Fibroblast of skin of left quadriceps (primary cell): Measurements from ENCODE around the gene GYPE.
"Not testable (repeated sequence)": the region's sequence is repeated elsewhere in the genome, so short reads cannot be mapped to it uniquely, and the experiment has no call there.

Experiments
- DNase-seq, 2 experiments: peaks; one replicate each; pipeline ENCODE4 v3.0.0-alpha.2; 2013; ENCODE audit warnings: low read depth in 2 of 2

The GYPE gene

DNA sequence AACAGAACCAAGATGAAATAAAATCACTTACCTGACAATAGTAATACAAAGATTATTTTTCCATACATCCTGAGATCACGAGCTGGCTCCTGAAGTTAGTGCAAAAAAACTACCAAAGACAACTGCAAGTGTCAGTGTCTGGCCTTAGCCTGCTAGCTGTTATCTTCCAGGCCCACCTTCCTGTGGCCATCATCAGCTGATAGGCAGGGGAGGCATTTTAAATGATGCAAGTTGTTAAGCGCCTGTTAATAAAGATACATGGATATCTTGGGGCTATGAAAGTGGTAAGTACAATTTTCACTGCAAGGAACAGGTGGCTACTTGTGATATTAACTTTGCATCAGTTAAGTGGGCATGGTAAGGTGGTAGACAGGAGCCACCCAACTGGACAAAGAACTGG, at the start of gene GYPE:
TSS of gene GYPE (minus strand) at position 120 of the 400 bp plus-strand sequence. CDS start at position 68, 52 bp downstream.
- DNase-seq, result not testable (repeated sequence)

GRCh38 chr4:143951458-143951972, 46.2 kb upstream of the GYPE start:
- not testable (repeated sequence) for DNase-seq

DNA sequence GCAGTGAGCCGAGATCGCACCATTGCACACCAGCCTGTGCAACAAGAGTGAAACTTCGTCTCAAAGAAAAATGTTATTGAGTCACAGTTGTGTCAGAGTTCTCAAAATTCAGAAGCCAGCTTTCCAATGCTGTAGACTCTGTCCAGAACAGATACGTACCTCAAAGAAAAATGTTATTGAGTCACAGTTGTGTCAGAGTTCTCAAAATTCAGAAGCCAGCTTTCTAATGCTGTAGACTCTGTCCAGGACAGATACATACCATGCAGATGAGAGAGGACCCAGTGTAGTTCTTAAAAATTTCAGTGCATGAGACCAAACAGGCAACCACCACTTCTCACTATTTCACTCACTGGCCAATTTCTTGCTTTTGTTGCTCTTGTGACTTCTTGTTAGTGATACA, 45.6 kb upstream of the GYPE start:
- not testable (repeated sequence) for DNase-seq

DNA sequence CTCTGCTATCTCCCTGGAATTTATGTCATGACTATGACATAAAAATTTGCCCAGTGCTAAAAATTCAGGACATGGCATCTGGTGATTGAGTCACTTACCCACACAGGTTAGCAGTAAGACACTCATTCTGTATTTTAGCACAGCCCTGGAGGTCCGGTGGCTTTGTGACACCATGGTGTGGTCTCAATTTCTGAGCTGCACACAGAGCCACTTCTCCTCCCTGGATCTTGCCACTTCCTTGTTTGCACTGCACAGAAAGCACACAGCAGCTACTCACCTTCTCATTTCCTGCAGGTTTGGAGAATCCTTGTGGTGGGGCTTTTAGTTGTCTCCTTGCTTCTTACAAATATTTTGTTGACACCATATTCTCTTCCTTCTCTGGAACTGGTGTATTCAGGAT, 44.8 kb upstream of the GYPE start:
- not testable (repeated sequence) for DNase-seq

GRCh38 chr4:143947493-143947892, 42.1 kb upstream of the GYPE start:
- not testable (repeated sequence) for DNase-seq

GRCh38 chr4:143940708-143941107, 35.3 kb upstream of the GYPE start:
- DNase-seq, result not testable (repeated sequence)

- DNase-seq, result no peak
Observed at GRCh38 chr4:143939528-143939927, 34.2 kb upstream of the GYPE start.

GRCh38 chr4:143938890-143939289, 33.5 kb upstream of the GYPE start:
- DNase-seq, result not testable (repeated sequence)

DNA sequence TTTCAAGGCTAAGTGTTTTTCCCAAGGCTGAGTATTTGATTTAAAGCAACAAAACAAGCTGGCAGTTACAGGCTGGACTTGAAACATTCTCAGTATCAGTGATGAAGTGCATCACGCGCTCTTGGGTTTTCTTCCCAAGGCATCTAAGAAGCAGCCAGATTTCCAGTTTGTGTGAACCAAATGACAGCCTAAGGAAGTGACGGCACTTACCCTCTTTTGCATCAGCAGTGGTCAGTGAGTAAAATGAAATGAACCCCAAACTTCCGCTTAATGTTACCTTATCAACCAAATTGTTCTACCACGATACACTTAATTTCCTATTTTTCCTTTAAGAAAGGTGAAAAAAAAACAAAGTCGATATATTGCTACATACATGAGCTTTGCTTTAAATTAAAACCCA, 15.8 kb upstream of the GYPE start:
- no peak for DNase-seq

DNA sequence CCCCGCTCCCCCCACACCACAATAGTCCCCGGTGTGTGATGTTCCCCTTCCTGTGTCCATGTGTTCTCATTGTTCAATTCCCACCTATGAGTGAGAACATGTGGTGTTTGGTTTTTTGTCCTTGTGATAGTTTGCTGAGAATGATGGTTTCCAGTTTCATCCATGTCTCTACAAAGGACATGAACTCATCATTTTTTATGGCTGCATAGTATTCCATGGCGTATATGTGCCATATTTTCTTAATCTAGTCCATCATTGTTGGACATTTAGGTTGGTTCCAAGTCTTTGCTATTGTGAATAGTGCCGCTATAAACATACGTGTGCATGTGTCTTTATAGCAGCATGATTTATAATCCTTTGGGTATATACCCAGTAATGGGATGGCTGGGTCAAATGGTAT, 11.1 kb upstream of the GYPE start:
- not testable (repeated sequence) for DNase-seq

DNA sequence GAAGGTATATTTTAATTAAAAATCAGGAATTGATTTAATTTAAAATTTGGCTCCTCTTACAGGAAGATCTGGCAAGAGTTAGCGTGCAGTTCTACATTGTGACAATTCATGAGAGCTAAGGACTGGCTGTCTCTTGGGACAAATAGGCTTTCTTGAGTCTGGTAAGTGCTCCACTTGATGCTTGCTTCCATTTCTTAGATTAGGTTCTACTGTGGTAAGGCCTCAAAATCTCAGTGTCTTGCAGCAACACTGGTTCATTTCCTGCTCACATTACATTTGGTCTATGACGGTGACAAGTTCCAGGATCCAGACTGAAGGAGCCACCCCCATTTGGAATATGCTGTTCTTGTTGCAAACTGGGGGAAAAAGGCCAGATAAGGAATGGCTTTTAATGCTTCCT, 7.1 kb upstream of the GYPE start:
- DNase-seq, result not testable (repeated sequence)

GRCh38 chr4:143911528-143912417, 6.4 kb upstream of the GYPE start:
- not testable (repeated sequence) for DNase-seq

GRCh38 chr4:143910906-143911305, 5.5 kb upstream of the GYPE start:
- not testable (repeated sequence) for DNase-seq

- DNase-seq, result not testable (repeated sequence)
Observed at GRCh38 chr4:143907811-143908210, 2.5 kb upstream of the GYPE start.

DNA sequence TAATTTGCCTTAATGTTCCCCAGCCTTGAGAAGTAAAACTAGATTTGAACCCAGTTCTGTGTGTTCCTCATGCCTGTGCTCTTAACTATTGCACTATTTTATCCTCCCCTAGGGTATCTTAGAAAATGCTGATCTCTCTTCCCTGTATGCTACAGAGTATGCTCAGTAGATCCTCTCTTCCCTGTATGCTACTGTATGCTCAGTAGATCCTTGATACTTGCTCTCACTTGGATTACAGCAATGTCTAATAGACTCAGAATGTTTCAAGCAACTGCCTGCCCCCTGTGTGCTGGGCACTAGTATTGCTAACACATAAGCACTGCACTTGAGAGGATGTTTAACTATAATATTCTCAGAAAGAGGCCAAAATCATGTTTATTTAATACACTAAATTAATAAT, 928 bp downstream of the GYPE start:
- not testable (repeated sequence) for DNase-seq

DNA sequence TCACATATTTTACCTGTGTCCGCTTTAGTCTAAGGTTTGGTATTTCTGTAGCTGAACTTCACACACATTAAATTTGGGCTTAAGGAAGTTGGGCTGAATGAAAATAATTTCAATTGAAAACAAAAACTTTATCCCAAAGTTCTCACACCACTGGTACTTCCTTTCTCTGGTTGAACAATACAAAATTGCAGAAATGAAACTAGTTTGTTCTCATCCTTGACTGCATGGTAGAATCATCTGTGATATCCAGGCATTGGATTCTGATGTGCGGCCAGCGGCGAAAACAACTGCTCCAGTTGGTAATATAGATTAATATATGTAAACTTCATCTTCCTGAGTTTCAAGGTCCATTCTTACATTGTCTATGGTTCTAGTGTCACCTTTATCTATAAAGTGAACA, 15.0 kb downstream of the GYPE start:
- not testable (repeated sequence) for DNase-seq

DNA sequence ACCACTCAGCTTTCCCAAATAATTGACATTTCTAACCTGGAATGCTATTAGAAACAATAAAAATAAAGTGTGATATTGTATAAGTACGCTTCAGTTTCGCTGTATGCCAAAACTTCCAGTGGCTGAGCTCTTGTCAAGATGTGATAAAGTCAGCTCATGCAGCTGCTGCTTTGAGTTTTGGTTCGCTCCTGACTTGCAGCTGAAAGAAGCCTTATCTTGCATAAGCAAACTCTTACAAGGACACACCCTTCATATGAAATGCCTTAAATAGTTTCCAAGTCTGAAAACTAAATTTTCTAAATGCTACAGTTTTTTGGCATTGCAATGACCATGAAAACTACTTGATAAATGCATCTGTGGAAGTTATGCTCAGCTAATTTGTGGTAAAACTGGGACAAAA, 17.2 kb downstream of the GYPE start:
- DNase-seq, result not testable (repeated sequence)

- DNase-seq, result not testable (repeated sequence)
Observed at GRCh38 chr4:143884965-143885364, 20.4 kb downstream of the GYPE start.

- DNase-seq, result no peak
Observed at GRCh38 chr4:143883529-143883928, 21.8 kb downstream of the GYPE start.

DNA sequence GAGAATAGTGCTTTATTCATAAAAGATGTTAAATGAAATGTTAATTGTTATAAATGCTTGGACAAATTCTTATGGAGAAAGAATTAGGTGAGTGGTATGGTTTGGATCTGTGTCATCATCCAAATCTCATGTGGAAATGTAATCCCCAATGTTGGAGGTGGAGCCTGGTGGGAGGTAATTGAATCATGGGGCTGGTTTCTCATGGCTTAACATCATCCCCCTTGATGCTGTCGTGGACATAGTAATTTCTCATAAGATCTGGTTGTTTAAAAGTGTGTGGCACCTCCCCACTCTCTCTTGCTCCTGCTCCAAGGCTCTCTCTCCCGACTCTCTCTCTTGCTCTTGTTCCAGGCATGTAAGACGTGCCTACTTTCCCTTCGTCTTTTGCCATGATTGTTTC, 22.5 kb downstream of the GYPE start:
- no peak for DNase-seq

- DNase-seq, result not testable (repeated sequence)
Observed at GRCh38 chr4:143879561-143879960, 25.8 kb downstream of the GYPE start.

DNA sequence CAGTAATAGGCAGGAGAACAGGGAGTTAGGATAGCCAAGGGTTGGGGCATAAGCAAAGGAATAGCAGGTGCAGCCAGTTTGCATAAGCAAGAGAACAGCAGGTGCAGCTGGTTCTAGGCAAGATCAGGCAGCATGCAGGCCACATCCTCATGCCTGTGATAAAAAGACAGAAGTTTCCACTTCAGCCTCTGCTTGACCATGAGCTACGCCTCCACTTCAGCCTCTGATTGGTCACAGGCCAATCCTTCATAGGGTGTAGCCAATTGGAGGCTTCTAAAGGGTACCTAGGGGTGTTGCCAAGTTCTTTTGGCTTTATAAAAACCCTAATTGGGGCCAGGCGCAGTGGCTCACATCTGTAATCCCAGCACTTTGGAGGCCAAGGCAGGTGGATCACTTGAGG, 30.0 kb downstream of the GYPE start:
- not testable (repeated sequence) for DNase-seq
